ENCODE results near the gene GOLIM4. TPM values are rescaled to one million over a fixed set of nuclear protein-coding genes. Genes with fewer than 3 reads are reported as not detected.

The GOLIM4 gene
- total RNA-seq, 1 experiment from 2014 or later, result 25.3 TPM

GRCh38 chr3:168081171-168081771 lies 14.5 kb downstream of the GOLIM4 start:
- CTCF ChIA-PET, result no interaction called here
- no peak for DNase-seq
- Histone ChIP-seq H3K9me3 (ENCODE audit: low read length) (no peaks in the 10 kb centered on the region), H3K9ac (ENCODE audit: low read length) (no peak overlapping the region), H2AFZ (ENCODE audit: low read length) (no peak overlapping the region), H3K79me2 (ENCODE audit: low read length) (peaks cover 47% of the 10 kb centered on the region), H3K27ac (ENCODE audit: low read length) (no peak overlapping the region), H3K9me2 (replicated peaks; ENCODE audit: low read length) (no peaks in the 10 kb centered on the region), H3K36me3 (ENCODE audit: low read depth, low read length) (no peaks in the 10 kb centered on the region), H3K27me3 (ENCODE audit: low read length) (no peaks in the 10 kb centered on the region), H4K20me1 (ENCODE audit: low read length) (no peaks in the 10 kb centered on the region), H3F3A (ENCODE audit: low read length, unreplicated experiment) (no peaks in the 10 kb centered on the region), H3K4me2 (ENCODE audit: low read length) (no peak overlapping the region), H3K4me3 (ENCODE audit: low read length) (no peak overlapping the region), H3K4me1 (ENCODE audit: insufficient read depth, low read length) (peaks cover 22% of the 10 kb centered on the region)
- ATAC-seq, result no peak
- BruUV-seq (replicated peaks), result no TSS peak
- TF ChIP-seq CTCF (conservative IDR thresholded peaks at IDR 0.05; ENCODE audit: low read depth, low read length), result no peak
- TF ChIP-seq EZH2 (IDR thresholded peaks at IDR 0.05; ENCODE audit: low read length, unreplicated experiment), result no peak
- no peak for TF ChIP-seq EZH2phosphoT487 (IDR thresholded peaks at IDR 0.05; ENCODE audit: borderline replicate concordance, low read length)
- intact Hi-C loops (cut with micrococcal nuclease), result no loop called here
- POLR2A ChIA-PET (ENCODE audit: unreplicated experiment), result no interaction called here

- CTCF ChIA-PET, result no interaction called here
- no peak for ATAC-seq
- H4K20me1 ChIP-seq (ENCODE audit: low read length), result no peaks in the 10 kb centered on the region
Measured at GRCh38 chr3:168080499-168081170, 15.1 kb downstream of the GOLIM4 start.

More at GRCh38 chr3:168080499-168081170, 15.1 kb downstream of the GOLIM4 start:
- POLR2A ChIA-PET (ENCODE audit: unreplicated experiment), result no interaction called here
- no peak overlapping the region for H3K9ac ChIP-seq (ENCODE audit: low read length)
- TF ChIP-seq CTCF (conservative IDR thresholded peaks at IDR 0.05; ENCODE audit: low read depth, low read length) (no peak), EZH2 (IDR thresholded peaks at IDR 0.05; ENCODE audit: low read length, unreplicated experiment) (no peak), EZH2phosphoT487 (IDR thresholded peaks at IDR 0.05; ENCODE audit: borderline replicate concordance, low read length) (no peak)
- intact Hi-C loops (cut with micrococcal nuclease), result no loop called here
- H3K9me3 ChIP-seq (ENCODE audit: low read length), result no peaks in the 10 kb centered on the region
- H3K36me3 ChIP-seq (ENCODE audit: low read depth, low read length), result no peaks in the 10 kb centered on the region
- no peak overlapping the region for H3K4me2 ChIP-seq (ENCODE audit: low read length)
- peaks cover 22% of the 10 kb centered on the region for H3K4me1 ChIP-seq (ENCODE audit: insufficient read depth, low read length)
- H3K27me3 ChIP-seq (ENCODE audit: low read length), result no peaks in the 10 kb centered on the region
- H3K9me2 ChIP-seq (replicated peaks; ENCODE audit: low read length), result no peaks in the 10 kb centered on the region
- H3K79me2 ChIP-seq (ENCODE audit: low read length), result peaks cover 43% of the 10 kb centered on the region
- H3K27ac ChIP-seq (ENCODE audit: low read length), result no peak overlapping the region
- no peak overlapping the region for H2AFZ ChIP-seq (ENCODE audit: low read length)
- no TSS peak for BruUV-seq (replicated peaks)
- H3F3A ChIP-seq (ENCODE audit: low read length, unreplicated experiment), result no peaks in the 10 kb centered on the region
- H3K4me3 ChIP-seq (ENCODE audit: low read length), result no peak overlapping the region
- no peak for DNase-seq
